Choroid plexus epithelial cell (primary cell): Measurements from ENCODE around the gene NOX5.

Experiments used
- DNase-seq: peaks from one replicate; pipeline ENCODE4 v3.0.0-alpha.2; 2010; ENCODE audit warnings: low read depth
- H3K4me3 ChIP-seq: 2 replicates; pipeline ENCODE4 v1.5.1; 2011; ENCODE audit warnings: low read depth, mild to moderate bottlenecking, control low read depth, low read length, moderate library complexity
- CTCF ChIP-seq: conservative IDR thresholded peaks from 2 replicates; pipeline ENCODE4 v1.5.1; 2011; ENCODE audit warnings: low read depth, mild to moderate bottlenecking, control low read depth, inconsistent platforms, low read length, moderate library complexity

Gene NOX5

DNA sequence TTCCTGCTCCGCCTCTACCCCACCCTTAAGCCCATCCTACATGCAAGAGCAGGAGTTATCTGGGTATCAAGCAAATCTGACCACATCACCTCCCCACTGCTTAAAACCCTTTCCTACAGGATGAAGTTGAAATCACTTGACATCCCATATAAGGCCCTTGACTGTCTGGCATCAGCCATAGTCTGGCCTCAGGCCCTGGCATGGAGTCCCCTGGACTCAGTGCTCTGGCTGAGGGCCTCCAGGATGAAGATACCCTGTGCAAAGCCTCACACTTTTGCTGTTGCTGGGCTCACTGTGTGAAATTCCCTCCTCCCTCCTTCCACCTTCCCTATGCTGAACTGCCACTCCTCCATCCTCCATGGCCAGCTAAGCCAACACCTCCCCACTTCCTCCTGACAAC lies 80.8 kb downstream of the NOX5 start:
- DNase-seq: no peak
- H3K4me3 ChIP-seq: no peak overlapping the region
- no peak for TF ChIP-seq CTCF

DNA sequence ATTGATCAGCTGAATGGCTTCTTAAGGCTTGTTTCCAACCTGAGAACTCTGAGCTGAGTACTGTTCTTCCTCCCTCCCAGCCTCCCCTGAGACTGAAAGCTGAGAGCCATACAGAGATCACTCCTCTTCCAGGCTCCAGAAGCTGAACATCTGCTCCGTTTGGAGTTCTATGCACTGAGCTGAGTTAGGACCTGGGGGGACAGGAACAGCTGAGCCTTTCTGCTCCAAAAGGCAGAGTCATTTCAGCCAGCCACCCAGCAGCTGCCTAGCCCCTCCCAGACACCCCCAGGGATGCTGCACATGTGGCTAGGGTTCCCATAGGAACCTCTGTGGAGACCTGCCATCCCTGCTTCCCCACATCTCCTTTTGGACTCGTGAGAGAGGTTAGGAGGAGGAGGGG lies 81.7 kb downstream of the NOX5 start:
- no peak for TF ChIP-seq CTCF
- peak; percentile 56 for DNase-seq
- no peak overlapping the region for H3K4me3 ChIP-seq

DNA sequence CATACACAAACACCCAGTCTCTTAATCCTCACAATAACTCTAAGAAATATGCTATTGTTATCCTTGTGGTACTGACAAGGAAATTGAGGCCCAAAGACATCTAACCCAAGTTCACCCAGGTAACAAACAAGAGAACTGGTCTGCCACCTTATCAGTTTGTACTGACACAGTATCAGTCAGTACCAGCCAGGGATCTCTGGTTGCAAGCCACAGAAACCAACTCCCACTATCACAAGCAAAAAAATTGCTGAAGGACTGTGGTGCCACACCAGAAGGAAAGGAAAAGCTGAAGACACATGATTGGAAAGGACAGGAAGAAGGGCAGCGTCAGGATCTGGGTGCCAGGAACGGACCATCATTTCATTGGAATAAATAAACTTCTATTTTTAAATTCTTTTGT lies 82.1 kb downstream of the NOX5 start:
- no peak for DNase-seq
- no peak overlapping the region for H3K4me3 ChIP-seq
- no peak for TF ChIP-seq CTCF

- TF ChIP-seq CTCF: no peak
- no peak overlapping the region for H3K4me3 ChIP-seq
- DNase-seq: no peak
These were observed 84.3 kb downstream of the NOX5 start for GRCh38 chr15:69098771-69099170.

- no peak for TF ChIP-seq CTCF
- H3K4me3 ChIP-seq: no peak overlapping the region
- DNase-seq: no peak
These were observed 85.4 kb downstream of the NOX5 start for GRCh38 chr15:69099941-69100340.

GRCh38 chr15:69100821-69101220 lies 86.3 kb downstream of the NOX5 start:
- DNase-seq: no peak
- H3K4me3 ChIP-seq: no peak overlapping the region
- TF ChIP-seq CTCF: no peak

DNA sequence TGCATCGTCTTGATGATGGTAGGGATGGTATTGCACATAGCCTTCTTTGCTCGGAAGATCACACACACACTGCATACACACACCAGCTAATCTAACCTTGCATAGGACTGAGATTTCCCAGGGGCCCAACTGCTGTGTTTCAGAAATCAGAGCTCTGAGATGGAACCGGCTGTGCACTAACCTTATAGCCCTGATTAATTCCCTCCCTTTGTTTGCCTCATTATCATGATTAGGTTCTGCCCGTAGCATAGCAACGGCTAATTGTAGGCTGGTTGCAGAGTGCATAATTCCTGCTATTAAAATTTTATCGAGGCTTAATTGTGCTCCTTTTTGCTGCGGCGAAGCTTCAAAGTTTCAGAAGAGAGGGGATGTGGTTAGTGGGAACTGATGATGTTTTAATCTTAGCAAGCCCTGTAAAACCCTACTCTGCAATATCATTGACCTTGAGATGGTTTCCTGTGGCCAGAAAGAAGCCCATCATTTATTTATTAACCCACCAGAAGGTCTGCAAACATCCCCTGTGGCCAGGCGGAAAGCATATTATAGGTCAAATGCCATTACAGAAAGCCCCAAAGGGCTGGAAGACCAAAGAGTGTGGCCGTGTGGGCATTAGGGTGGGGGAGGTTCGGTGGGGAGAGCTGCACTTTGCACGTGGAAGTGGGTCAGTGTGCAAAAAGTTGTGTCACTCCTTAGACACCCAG lies 89.7 kb downstream of the NOX5 start:
- no peak overlapping the region for H3K4me3 ChIP-seq
- TF ChIP-seq CTCF: no peak
- DNase-seq: no peak
